Stimulated activated naive CD4-positive, alpha-beta T cell treated with Interleukin-2 at 50 U/mL for 16 hours (primary cell): ENCODE results near the gene CEMIP2.

Source experiments
- DNase-seq: peaks from one replicate; lab custom pipeline; 2025; lab: John Stamatoyannopoulos, UW

CEMIP2 gene

DNA sequence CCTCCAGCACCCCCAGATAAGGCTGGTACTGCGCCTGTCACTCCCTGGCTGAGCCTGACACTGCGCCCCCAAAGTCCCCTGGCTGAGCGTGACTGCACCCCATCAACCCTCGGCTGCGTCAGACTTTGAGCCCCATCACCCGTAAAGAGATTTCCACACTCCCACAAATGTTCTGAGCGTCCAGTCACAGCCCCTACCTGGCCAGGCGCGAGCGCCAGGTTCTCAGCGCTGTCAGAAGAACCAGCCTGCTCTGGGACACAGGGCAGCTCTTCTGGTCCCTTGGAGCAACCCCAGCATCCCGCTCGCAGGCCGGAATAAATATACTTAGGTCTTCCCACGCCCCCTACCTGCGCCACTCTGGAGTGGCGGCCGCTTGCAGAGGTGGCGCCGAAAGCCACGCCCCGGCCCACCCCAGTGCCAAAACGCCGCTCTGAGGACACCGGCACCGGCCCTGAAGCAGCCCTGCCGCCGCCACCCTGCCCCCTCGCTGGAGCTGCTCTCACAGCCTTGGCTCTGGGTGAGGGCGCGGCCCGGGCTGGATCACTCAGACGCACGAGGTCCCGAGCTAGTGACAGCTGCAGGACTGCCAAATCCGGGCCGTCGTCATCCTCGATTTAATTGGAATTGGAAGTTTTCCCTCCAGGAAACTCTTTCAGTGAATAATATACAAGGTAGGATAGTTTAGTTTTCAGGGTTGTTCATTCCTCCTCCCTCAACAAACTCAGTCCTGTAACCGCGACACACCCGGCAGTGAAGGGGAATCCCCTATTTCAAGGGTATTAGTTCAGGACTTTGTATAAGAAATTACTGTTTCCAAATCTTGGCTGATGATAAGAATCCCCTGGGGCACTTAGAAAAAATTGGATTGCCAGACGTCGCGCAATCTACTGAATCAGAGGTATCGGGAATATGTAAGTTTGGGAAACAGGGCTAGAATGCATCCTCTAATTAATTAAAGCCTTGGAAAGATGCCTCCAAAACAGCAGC, 1.2 kb upstream of the CEMIP2 start:
- DNase-seq = peak; percentile 60

DNA sequence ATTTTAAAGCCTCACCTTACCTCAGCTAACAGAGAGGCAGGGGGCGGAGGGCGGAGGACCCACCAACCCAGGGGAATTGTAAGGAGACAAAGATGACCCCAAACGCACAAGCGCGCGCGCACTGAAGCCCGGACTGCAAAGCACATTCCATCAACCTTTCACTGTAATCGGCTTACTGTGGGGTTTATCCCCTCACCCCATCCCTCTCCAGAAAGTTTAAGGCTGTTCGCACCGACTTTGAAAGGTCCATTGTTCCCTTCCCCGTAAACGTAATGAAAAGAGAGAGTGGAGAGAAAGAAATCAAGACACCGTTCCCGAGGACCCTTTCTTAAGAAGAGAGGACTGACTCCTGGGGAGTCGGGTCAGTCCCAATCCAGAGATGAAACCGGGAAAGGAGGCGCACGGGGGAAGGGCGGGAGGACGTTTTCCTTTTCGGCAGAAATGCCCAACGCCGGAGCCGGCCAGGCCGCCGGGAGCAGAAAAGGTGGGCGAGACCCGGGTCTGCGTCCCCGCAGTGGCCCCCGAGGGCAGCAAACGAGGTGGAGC, 464 bp downstream of the CEMIP2 start:
- DNase-seq = no peak

DNA sequence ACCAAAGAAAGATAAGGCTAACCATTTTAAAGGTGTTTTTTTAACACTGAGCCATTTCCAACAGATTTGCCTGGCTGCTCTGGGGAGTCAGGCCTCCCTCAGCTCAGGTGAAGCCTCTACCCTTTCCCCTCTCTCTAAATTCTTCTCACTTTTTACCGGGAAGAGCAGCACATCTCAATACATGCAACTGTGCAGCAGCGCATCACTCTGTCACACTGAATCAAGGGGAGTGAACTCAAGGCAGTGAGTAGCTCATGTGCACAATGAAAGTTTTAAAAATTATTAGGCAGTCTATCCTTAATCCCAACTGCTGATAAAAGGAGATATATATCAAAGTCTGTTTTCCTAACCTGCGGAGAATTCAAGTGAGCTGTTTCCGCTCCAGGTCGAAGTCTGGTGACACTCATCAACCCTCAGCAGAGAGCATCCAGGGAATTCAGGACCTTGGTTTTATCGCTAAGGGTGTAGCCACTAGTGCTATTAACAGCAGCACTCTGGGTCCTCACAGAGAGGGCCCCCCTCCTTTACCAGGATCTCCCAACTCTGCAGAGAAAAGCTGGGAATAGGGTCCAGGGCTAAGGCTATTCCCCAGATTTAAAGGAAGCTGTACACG, 1.0 kb downstream of the CEMIP2 start:
- no peak for DNase-seq

DNA sequence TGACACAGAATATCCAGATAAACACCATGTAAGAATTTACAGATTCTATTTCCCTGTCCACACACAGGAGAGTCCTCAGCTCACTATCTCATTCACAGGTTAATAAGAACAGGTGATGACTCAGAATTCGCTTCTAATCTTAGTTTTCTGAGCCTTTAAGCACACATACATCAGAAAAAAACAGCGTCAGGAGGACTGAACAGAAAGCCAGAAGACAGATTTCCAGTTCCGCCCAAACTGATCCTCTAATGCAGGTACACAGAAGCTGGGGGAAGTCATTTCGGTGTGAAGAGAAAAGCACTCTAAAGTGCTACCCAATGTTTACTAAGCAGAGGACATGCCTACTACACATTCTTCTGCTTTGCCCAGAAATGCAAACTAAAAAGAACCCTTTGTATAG, 1.6 kb downstream of the CEMIP2 start:
- DNase-seq = peak; percentile 12

DNA sequence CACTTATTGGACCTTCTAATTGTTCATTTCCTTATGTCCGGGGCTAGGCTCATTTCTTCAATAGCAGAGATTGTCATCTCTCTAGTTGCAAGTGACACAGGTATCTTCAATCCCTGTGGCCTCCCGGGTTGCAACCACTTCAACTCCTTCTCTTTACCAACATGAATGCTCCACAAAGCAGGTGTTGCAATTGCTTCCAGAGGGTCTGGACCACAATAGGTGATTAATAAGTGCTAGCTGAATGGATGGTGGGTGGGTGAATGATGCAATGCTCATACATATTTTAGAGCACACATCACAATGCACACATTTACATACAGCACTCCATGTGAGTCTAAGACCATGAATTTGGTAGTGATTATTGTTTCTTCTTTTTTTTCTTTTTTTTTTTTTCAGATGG, 2.6 kb downstream of the CEMIP2 start:
- no peak for DNase-seq

DNA sequence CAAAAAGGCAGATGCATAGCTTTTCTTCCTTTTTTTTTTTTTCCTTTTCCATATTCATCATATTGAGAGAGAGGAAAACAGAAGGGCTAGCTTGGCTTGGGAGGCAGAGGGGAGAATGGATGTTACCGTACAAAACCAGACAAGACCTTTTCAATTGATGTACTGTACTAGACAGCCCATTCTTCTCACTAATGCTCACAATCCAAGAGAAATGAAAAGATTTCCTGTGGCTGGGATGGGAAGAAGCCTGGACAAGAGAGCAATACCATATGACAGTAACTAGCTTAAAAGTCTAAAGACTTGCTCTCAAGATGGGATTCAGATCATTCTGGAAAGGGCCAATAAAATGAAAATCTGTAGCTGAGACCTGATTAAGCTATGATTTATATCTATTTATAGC, 3.4 kb downstream of the CEMIP2 start:
- DNase-seq = no peak

DNA sequence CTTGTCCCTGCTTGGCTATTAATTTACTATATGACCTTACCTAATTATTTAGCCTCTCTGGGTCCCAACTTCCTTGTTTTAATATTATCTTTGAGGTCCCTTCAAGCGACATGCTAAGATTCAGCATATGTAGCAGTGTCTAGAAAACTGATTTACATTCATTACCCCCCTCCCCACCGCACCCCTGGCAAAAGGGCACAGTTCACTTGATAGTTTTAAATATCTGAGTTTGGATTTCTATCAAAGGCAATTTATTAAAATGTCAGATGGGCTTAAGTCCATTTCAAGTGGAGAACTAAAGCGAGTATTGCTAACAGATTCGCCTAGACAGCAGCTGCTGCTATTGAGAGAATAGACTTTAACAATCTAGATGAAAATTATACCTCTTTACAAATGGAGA, 3.9 kb downstream of the CEMIP2 start:
- no peak for DNase-seq

DNA sequence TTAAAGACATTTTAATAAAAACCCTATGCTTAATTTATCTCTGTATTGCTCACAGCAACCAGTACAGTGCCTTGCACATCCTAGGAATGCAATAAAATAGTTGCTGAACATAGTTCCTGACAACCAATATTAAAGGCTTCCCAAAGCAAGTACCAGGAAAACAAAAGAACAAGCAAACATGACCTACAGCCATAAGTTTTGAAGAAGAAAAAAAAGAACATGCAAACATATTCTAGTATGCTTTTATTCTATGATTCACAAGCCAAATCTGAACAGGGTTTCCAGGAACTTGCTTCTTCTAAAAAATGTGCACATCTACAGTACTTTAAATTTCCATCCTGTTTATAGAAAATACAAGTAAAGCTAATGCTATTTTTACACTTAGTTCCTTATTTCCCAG, 4.5 kb downstream of the CEMIP2 start:
- DNase-seq = no peak

DNA sequence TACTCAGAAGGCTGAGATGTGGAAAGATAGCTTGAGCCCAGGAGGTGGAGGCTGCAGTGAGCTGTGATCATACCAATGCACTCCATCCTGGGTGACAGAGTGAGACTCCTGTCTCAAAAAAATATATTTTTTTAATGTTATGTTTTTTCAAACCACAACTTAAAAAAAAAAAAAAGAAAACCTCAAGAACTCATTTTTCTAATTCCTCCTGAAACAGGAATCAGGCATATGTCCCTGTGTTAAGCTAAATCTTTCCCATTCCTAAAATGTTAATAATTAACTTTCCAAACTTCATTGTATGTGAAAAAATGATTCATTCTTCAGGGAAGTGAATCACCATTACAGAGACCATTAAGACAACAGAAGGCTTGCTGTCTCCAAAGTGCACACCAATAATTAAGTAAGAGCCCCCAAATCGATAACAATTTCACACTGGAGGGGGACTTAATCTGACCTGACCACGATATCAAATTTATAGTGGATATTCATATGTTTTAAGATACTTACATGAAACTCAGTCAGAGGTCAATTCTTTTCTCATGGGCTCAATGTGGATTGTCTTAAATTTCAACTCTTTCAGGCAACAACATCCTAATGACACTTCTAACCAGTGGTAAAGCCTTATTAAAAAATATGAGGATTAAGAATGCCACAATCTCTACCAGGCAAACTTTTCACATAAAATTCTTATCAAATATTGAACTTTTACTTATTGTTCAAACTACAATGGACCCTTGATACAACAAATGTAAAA, 5.2 kb downstream of the CEMIP2 start:
- no peak for DNase-seq

DNA sequence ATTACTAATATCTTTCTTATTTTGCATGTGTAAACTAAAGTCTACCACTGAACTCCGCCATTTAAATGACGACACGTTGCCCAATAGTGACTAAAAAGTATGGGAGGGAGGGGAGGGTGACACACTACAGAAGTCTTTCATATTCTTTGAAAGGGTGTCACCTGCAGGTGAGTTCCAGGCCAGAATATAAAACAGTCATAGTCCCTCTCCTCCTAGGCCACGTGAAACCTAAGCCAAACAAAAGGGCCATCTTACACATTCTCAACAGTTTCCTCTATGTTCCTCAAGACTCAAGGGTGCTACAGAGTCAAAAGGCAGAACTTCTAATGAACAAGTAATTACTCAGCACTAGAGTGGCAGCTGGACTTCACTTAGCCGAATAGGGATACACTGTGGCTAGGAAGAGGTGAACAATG, 6.4 kb downstream of the CEMIP2 start:
- no peak for DNase-seq

DNA sequence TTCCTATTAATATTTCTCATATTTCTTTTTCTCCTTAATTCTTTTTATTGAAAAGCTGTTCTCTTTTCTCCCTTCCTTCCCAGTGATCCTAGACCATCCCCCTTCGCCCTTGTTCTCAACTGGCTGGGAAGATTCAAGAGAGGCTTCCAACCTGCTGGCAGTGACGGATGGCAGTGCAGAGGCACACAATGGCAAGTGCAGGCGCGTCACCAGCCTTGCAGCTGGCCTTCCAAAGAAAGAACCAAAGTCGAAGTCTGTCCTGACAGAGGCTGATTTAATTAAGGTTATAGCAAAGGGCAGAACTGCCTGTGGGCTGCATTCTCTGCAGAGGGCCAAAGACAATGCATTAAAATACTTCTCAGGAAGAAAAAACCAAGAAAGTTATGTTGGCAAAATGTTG, 7.4 kb downstream of the CEMIP2 start:
- no peak for DNase-seq

DNA sequence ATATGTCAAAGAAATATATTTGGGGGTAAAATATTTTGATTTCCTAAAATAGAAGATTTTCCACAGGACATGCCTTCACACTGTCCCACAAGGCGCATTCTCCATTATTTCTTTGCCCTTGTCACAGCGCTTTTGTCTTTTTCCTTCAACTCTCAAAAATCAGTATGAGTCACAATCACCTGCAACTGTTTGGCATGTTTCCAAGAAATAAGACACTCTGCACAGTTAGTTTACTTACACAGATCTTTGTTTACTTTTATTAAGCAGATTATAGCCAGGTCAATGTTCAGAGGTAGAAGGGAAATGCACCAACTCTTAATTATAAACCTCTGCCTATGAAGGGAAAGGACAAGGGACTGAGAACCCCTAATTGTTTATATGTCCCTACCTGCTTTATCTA, 9.5 kb downstream of the CEMIP2 start:
- DNase-seq = no peak

DNA sequence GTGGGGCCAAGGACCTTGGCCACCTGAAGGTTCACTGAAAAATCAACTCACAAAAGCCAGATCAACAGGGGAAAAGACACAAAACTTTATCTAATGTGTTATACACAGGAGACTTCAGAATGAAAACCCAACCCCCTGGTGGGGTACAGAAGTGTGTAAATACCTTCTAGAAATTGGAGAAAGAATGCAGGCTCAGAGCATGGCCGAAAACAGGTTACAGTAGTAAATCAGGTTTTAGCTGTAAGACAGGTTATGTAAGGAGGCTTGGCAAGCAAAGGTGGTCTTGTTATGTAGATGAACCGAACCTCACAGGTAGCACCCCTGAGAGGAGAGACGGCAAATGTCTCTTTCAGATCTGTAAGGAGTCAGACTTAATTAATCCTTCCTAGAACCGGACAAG, 10.0 kb downstream of the CEMIP2 start:
- no peak for DNase-seq

DNA sequence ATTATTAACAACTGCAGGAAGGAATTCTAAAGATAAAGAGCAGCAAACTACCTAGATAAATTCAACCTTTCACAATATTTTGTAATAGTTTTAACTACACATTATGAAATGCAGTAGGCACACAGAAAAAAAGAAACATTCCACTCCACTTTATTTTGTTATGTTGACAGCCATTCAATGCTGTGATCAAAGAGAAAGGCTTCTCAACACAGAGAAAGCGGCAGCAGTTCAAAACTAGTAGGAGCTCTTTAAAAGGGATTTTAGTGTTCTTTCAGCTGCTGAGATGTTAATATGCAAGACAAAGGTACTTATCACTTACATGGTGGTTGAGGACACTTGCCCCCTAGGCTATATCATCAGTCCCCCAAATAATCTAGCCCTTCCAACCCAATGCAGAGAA, 11.6 kb downstream of the CEMIP2 start:
- DNase-seq = no peak

DNA sequence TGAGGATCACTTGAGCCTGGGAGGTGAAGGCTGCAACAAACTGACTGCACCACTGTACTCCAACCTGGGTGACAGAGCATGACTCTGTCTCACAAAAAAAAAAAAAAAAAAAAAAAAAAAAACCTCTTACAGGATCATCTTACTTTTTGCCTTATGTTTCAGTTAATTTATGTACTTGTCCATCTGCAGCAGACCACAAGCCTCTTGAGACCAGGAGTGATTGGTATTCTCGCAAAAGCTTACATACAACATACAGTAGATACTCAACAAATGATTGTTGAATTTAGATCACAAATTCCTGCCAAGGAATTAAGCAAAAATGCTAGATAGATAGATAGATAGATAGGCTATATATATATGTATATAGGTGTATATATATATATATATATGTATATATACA, 12.4 kb downstream of the CEMIP2 start:
- DNase-seq = no peak

DNA sequence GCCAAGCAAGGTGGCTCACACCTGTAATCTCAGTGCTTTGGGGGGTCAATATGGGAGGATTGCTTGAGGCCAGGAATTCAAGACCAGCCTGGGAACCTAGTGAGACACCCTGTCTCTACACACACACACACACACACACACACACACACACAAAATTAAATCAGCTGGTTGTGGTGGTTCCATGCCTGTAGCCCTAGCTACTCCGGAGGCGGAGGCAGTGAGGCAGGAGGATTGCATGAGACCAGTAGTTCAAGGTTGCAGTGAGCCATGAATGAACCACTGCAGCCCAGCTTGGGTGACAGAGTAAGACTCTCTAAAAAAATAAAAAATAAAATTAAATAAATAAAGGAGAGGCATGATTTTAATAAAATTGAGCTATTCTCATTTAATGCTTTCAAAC, 13.1 kb downstream of the CEMIP2 start:
- no peak for DNase-seq

DNA sequence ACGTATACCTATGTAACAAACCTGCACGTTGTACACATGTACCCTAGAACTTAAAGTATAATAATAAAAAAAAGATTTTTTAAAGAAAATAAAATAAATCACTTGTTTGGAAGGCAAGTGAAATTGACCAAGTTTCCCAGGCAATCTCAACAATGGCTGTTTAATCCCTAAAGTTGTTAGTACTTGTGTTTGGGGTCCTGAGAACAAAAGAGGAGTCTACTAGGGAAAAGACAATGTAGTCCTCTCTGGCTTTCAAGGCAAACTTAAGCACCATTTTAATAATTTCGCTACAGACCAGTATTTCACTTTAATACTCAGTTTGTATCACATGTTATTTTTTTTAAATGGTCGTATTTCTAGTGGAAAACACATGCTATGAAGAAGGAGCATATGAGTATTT, 14.2 kb downstream of the CEMIP2 start:
- no peak for DNase-seq

DNA sequence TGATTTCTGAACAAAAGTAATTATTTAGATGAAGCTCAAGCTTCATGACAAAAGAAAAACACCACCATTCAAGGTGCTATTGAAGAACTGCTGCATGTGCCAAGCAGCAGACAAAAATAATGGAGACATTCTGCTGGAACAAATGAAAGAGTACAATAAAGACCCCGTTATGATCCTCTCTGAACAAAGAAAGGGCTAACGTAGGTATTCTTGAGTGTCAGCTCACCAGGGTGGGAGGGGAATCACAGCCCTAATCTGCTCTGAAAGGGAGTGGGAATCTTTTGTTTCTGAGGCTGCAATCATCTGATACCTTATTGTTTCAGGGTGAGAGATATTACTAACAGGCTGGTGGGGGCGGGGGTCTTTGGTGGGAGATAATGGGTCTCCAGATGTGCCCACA, 15.4 kb downstream of the CEMIP2 start:
- DNase-seq = no peak

DNA sequence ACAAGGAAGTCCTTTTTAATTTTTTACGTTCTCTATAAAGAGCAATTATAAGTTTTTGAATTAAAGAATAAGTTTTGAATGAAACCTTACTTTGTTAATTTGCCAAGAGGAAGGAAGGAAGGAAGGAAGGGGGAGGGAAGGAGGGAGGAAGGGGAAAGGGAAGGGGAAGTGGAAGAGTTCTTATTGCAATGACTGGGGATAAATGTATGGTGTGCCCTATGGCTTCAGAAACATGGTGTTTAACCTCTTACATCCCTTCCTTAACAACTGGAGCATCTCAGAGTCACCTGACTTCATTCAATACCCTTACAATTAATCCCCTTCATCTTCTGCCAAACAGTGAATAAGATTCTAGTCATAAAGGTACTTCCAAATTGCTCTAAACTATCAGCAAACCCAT, 16.0 kb downstream of the CEMIP2 start:
- DNase-seq = no peak

DNA sequence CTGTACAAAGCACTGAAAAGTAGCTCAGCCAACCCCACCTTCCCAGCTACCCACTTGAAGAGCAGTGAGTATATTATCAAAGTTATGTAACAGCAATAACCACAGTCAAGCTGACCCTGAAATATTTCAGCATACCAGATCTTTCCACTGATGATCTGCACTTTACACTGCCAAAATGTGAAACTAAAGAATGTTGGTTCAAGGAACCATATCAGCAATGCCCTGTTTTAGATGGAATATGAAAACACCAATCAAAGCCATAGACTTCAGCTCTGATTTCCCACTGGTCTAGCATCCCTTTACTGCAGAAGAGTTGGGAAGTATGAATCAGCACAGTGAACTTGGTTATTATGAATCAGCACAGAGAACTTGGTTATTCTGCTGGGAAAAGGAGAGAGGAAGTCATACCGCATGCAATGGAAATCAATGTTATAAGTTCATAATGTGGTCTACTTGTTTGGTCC, 20.0 kb downstream of the CEMIP2 start:
- DNase-seq = no peak

DNA sequence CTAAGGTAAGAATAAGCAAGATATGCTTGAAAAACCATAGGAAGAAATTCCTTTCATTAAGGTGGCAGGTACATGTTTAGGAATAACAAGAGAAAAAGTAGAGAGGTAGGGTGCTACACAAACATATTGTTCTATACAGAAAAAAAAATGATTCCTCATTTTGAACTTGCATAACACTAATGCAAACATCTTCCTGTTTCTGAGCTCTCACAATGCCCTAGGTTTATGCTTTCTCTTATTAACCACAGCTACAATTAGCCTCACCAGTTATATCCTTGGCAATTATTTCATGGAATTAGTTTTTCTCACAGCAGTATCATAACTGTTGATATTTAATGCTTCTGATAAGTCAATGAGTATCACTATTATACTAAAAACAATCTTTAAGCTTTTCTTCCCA, 20.7 kb downstream of the CEMIP2 start:
- DNase-seq = no peak

DNA sequence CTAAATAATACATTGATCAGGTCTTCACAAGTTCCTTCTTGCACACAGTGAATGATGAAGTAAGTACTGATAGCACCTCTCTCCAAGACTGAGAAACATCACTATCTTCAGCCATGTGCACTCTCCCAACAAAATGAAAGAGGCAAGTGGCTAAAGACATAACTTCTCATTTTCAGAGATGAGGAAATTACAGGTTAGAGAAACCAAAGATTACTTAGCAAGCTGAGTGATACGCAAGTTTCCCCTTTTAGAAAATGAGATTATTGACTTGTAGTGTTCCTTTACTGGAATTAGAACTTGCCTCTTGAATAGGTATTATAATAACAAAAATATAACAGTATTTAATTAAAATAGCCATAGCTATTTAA, 21.6 kb downstream of the CEMIP2 start:
- no peak for DNase-seq
